Measurements from ENCODE around the gene BCL7B. TPM values are rescaled to one million over a fixed set of nuclear protein-coding genes. Genes with fewer than 3 reads are reported as not detected.
A peak's percentile ranks its signal among the peaks of the same experiment; 100 is the strongest.
"Not testable (repeated sequence)": the region's sequence is repeated elsewhere in the genome, so short reads cannot be mapped to it uniquely, and the experiment has no call there.

The BCL7B gene
- total RNA-seq, 1 donor from 2014 or later, result 52.8 TPM

- H3K27ac ChIP-seq, result no peak overlapping the region
- no peaks in the 10 kb centered on the region for H3K27me3 ChIP-seq (ENCODE audit: low read depth)
- H3K4me1 ChIP-seq, result peaks cover 10% of the 10 kb centered on the region
- peaks cover 25% of the 10 kb centered on the region for H3K36me3 ChIP-seq
- TF ChIP-seq CTCF (IDR thresholded peaks at IDR 0.05), result no peak
- DNase-seq, result no peak
- intact Hi-C loops (cut with DNase I), result no loop called here
- H3K4me3 ChIP-seq, result peak overlapping the region; percentile 44
- no peak for ATAC-seq
- H3K9me3 ChIP-seq, result no peaks in the 10 kb centered on the region
Measured at GRCh38 chr7:73565675-73566340, 8.3 kb upstream of the BCL7B start.

- Histone ChIP-seq H3K4me3 (no peak overlapping the region), H3K36me3 (no peaks in the 10 kb centered on the region), H3K4me1 (peaks cover 18% of the 10 kb centered on the region), H3K27me3 (ENCODE audit: low read depth) (no peaks in the 10 kb centered on the region), H3K27ac (no peak overlapping the region), H3K9me3 (no peaks in the 10 kb centered on the region)
- no peak for DNase-seq
- ATAC-seq, result no peak
- TF ChIP-seq CTCF (IDR thresholded peaks at IDR 0.05), result no peak
- intact Hi-C loops (cut with DNase I), result no loop called here
Measured at GRCh38 chr7:73560109-73560835, 2.8 kb upstream of the BCL7B start.

GRCh38 chr7:73557108-73557396 is 438 bp downstream of the BCL7B start:
- H3K4me3 ChIP-seq, result peak overlapping the region; percentile 73
- no peaks in the 10 kb centered on the region for H3K27me3 ChIP-seq (ENCODE audit: low read depth)
- no peaks in the 10 kb centered on the region for H3K9me3 ChIP-seq
- H3K27ac ChIP-seq, result peak overlapping the region; percentile 97
- H3K36me3 ChIP-seq, result peaks cover 22% of the 10 kb centered on the region
- intact Hi-C loops (cut with DNase I), result no loop called here
- peak; percentile 98 for ATAC-seq
- peak; percentile 97 for DNase-seq
- no peak for TF ChIP-seq CTCF (IDR thresholded peaks at IDR 0.05)
- peaks cover 24% of the 10 kb centered on the region for H3K4me1 ChIP-seq

GRCh38 chr7:73556208-73557107 is 1.0 kb downstream of the BCL7B start:
- intact Hi-C loops (cut with DNase I), result no loop called here
- no peak for TF ChIP-seq CTCF (IDR thresholded peaks at IDR 0.05)
- no peak for ATAC-seq

GRCh38 chr7:73555411-73555982 is 2.0 kb downstream of the BCL7B start:
- Histone ChIP-seq H3K27ac (peak overlapping the region; percentile 97), H3K4me1 (peaks cover 24% of the 10 kb centered on the region)

More at GRCh38 chr7:73556208-73557107, 1.0 kb downstream of the BCL7B start:
- DNase-seq, result no peak
- H3K36me3 ChIP-seq, result peaks cover 28% of the 10 kb centered on the region
- H3K4me3 ChIP-seq, result peak overlapping the region; percentile 73
- H3K27ac ChIP-seq, result peak overlapping the region; percentile 97
- H3K27me3 ChIP-seq (ENCODE audit: low read depth), result no peaks in the 10 kb centered on the region
- H3K4me1 ChIP-seq, result peaks cover 24% of the 10 kb centered on the region
- H3K9me3 ChIP-seq, result no peaks in the 10 kb centered on the region

GRCh38 chr7:73550093-73550492 is 7.4 kb downstream of the BCL7B start:
- H3K9me3 ChIP-seq; ATAC-seq; DNase-seq; intact Hi-C loops (cut with DNase I); H3K4me3 ChIP-seq; H3K4me1 ChIP-seq; H3K27ac ChIP-seq; H3K27me3 ChIP-seq (ENCODE audit: low read depth): not testable (repeated sequence)
- H3K36me3 ChIP-seq, result peaks cover 80% of the 10 kb centered on the region

More at GRCh38 chr7:73555411-73555982, 2.0 kb downstream of the BCL7B start:
- Histone ChIP-seq H3K36me3 (peaks cover 36% of the 10 kb centered on the region), H3K9me3 (no peaks in the 10 kb centered on the region), H3K27me3 (ENCODE audit: low read depth) (no peaks in the 10 kb centered on the region), H3K4me3 (peak overlapping the region; percentile 73)
- intact Hi-C loops (cut with DNase I), result no loop called here
- no peak for TF ChIP-seq CTCF (IDR thresholded peaks at IDR 0.05)
- DNase-seq (no peak), ATAC-seq (no peak)
